Thoracic aorta (tissue), 2 donors: ENCODE measurements around the gene PFN2. TPM values are rescaled to one million over a fixed set of nuclear protein-coding genes. Genes with fewer than 3 reads are reported as not detected.

Experiments used
- ATAC-seq: fragments of 150-250 bp; one replicate; pipeline ENCODE4 v1.8.0; 2017; ENCODE audit warnings: low read depth; ENCODE audit not compliant: insufficient number of reproducible peaks, low FRiP score
- DNase-seq: peaks from one replicate; pipeline ENCODE4 v3.0.0-alpha.2; 2020; ENCODE audit warnings: low spot score
- H3K27ac ChIP-seq, 2 donors: fragments of 200-600 bp; sonication (generic); 1 replicate in 1 of 2; 2 replicates in 1 of 2; pipeline ENCODE4 v1.5.1; 2016; ENCODE audit warnings: mild to moderate bottlenecking in 2 of 2, moderate library complexity in 2 of 2
- H3K27me3 ChIP-seq: fragments of 200-600 bp; sonication (generic); replicated peaks from 2 replicates; pipeline ENCODE4 v1.6.0; 2016; ENCODE audit warnings: mild to moderate bottlenecking; ENCODE audit not compliant: insufficient read depth
- H3K36me3 ChIP-seq: fragments of 200-600 bp; sonication (generic); one replicate; pipeline ENCODE4 v1.5.1; 2016
- H3K4me1 ChIP-seq, 2 donors: fragments of 200-600 bp; sonication (generic); 1 replicate in 1 of 2; 2 replicates in 1 of 2; pipeline versions ENCODE4 v1.5.1 to v1.6.0; 2016; ENCODE audit warnings: low read depth in 2 of 2, mild to moderate bottlenecking in 1 of 2; ENCODE audit not compliant: control insufficient read depth in 1 of 2
- H3K4me3 ChIP-seq: fragments of 200-600 bp; sonication (generic); 2 replicates; pipeline ENCODE4 v1.5.1; 2016; ENCODE audit warnings: mild to moderate bottlenecking
- H3K9me3 ChIP-seq: fragments of 200-600 bp; sonication (generic); 2 replicates; pipeline ENCODE4 v1.5.1; 2016
- CTCF ChIP-seq: fragments of 200-600 bp; sonication (generic); IDR thresholded peaks from one replicate; pipeline ENCODE4 v1.5.1; 2019; ENCODE audit warnings: antibody characterized with exemption
- total RNA-seq, 2 donors: library from RNA; depleted of rRNA; stranded (reverse); fragments of >200 nt; gene quantifications; one replicate each; pipeline versions ENCODE4 v1.1.0 to v1.2.3, GENCODE V29; 2016

PFN2 gene
- total RNA-seq, 2 donors from 2014 or later = 78.9 to 82.0 TPM

GRCh38 chr3:149975919-149976318 is 5.2 kb upstream of the PFN2 start:
- no peaks in the 10 kb centered on the region for H3K9me3 ChIP-seq
- DNase-seq (no peak), ATAC-seq (no peak)
- no peak for TF ChIP-seq CTCF
- H3K27me3 ChIP-seq = no peaks in the 10 kb centered on the region
- peaks cover 16 to 50% of the 10 kb centered on the region in 2 donors for H3K4me1 ChIP-seq
- H3K4me3 ChIP-seq = no peak overlapping the region
- H3K36me3 ChIP-seq = no peaks in the 10 kb centered on the region
- peak overlapping the region; percentile 72 for H3K27ac ChIP-seq

GRCh38 chr3:149971403-149972075 is 844 bp upstream of the PFN2 start:
- no peak for TF ChIP-seq CTCF

GRCh38 chr3:149969940-149970715 is 567 bp downstream of the PFN2 start:
- peak; percentile 27 for ATAC-seq
- Histone ChIP-seq H3K9me3 (no peaks in the 10 kb centered on the region), H3K4me1 (peaks cover 8 to 46% of the 10 kb centered on the region in 2 donors), H3K36me3 (peaks cover 5% of the 10 kb centered on the region), H3K27me3 (no peaks in the 10 kb centered on the region), H3K4me3 (peak overlapping the region; percentile 98), H3K27ac (peak overlapping the region; percentile 94 to 98)
- DNase-seq = no peak
- no peak for TF ChIP-seq CTCF

More at GRCh38 chr3:149971403-149972075, 844 bp upstream of the PFN2 start:
- Histone ChIP-seq H3K27ac (peak overlapping the region; percentile 94 to 98), H3K9me3 (no peaks in the 10 kb centered on the region), H3K4me3 (peak overlapping the region; percentile 98), H3K27me3 (no peaks in the 10 kb centered on the region), H3K36me3 (no peaks in the 10 kb centered on the region), H3K4me1 (peaks cover 9 to 46% of the 10 kb centered on the region in 2 donors)
- no peak for ATAC-seq
- DNase-seq = peak; percentile 20

- peaks cover 5% of the 10 kb centered on the region for H3K36me3 ChIP-seq
- H3K4me1 ChIP-seq = peaks cover 14 to 55% of the 10 kb centered on the region in 2 donors
- ATAC-seq (peak; percentile 19), DNase-seq (peak; percentile 22)
- H3K27me3 ChIP-seq = no peaks in the 10 kb centered on the region
- peak overlapping the region; percentile 94 to 98 for H3K27ac ChIP-seq
- peak overlapping the region; percentile 98 for H3K4me3 ChIP-seq
- no peak for TF ChIP-seq CTCF
- H3K9me3 ChIP-seq = no peaks in the 10 kb centered on the region
Observed at GRCh38 chr3:149969110-149969939, 1.4 kb downstream of the PFN2 start.
